Measurements from ENCODE around the gene LRRC28. TPM values are rescaled to one million over a fixed set of nuclear protein-coding genes. Genes with fewer than 3 reads are reported as not detected.
A peak's percentile ranks its signal among the peaks of the same experiment; 100 is the strongest.

LRRC28 gene
- total RNA-seq, 1 donor from 2014 or later = 26.9 TPM

GRCh38 chr15:99385865-99386264, 134.6 kb downstream of the LRRC28 start:
- Mint-ChIP-seq H3K27ac (no peak overlapping the region), H3K36me3 (peaks cover 20% of the 10 kb centered on the region), H3K4me3 (peak overlapping the region; percentile 2)

GRCh38 chr15:99386391-99386790, 135.1 kb downstream of the LRRC28 start:
- H3K36me3 Mint-ChIP-seq = peaks cover 20% of the 10 kb centered on the region
- H3K27me3 Mint-ChIP-seq = no peaks in the 10 kb centered on the region
- H3K27ac Mint-ChIP-seq = no peak overlapping the region
- no peak for DNase-seq (ENCODE audit: extremely low spot score, unreplicated experiment)
- H3K4me3 Mint-ChIP-seq = peak overlapping the region; percentile 2
- no peak for TF ChIP-seq CTCF (conservative IDR thresholded peaks at IDR 0.05)
- peaks cover 8% of the 10 kb centered on the region for H3K9me3 Mint-ChIP-seq
- peaks cover 15% of the 10 kb centered on the region for H3K4me1 Mint-ChIP-seq (ENCODE audit: unreplicated experiment)

More at GRCh38 chr15:99385865-99386264, 134.6 kb downstream of the LRRC28 start:
- DNase-seq (ENCODE audit: extremely low spot score, unreplicated experiment) = no peak
- Mint-ChIP-seq H3K4me1 (ENCODE audit: unreplicated experiment) (peaks cover 15% of the 10 kb centered on the region), H3K27me3 (no peaks in the 10 kb centered on the region), H3K9me3 (peaks cover 8% of the 10 kb centered on the region)
- TF ChIP-seq CTCF (conservative IDR thresholded peaks at IDR 0.05) = no peak

- H3K9me3 Mint-ChIP-seq = peaks cover 8% of the 10 kb centered on the region
- H3K36me3 Mint-ChIP-seq = peaks cover 20% of the 10 kb centered on the region
- no peak overlapping the region for H3K27ac Mint-ChIP-seq
- peaks cover 15% of the 10 kb centered on the region for H3K4me1 Mint-ChIP-seq (ENCODE audit: unreplicated experiment)
- DNase-seq (ENCODE audit: extremely low spot score, unreplicated experiment) = no peak
- no peaks in the 10 kb centered on the region for H3K27me3 Mint-ChIP-seq
- no peak for TF ChIP-seq CTCF (conservative IDR thresholded peaks at IDR 0.05)
- H3K4me3 Mint-ChIP-seq = peak overlapping the region; percentile 1
Observed at GRCh38 chr15:99387421-99388168, 136.3 kb downstream of the LRRC28 start.

GRCh38 chr15:99390667-99391066, 139.4 kb downstream of the LRRC28 start:
- DNase-seq (ENCODE audit: extremely low spot score, unreplicated experiment) = no peak
- Mint-ChIP-seq H3K4me3 (no peak overlapping the region), H3K4me1 (ENCODE audit: unreplicated experiment) (peaks cover 11% of the 10 kb centered on the region), H3K36me3 (peaks cover 10% of the 10 kb centered on the region), H3K27ac (no peak overlapping the region), H3K9me3 (peaks cover 4% of the 10 kb centered on the region), H3K27me3 (no peaks in the 10 kb centered on the region)
- no peak for TF ChIP-seq CTCF (conservative IDR thresholded peaks at IDR 0.05)

- Mint-ChIP-seq H3K27ac (no peak overlapping the region), H3K4me3 (no peak overlapping the region), H3K36me3 (no peaks in the 10 kb centered on the region), H3K9me3 (no peaks in the 10 kb centered on the region), H3K4me1 (ENCODE audit: unreplicated experiment) (no peaks in the 10 kb centered on the region), H3K27me3 (no peaks in the 10 kb centered on the region)
- no peak for DNase-seq (ENCODE audit: extremely low spot score, unreplicated experiment)
- TF ChIP-seq CTCF (conservative IDR thresholded peaks at IDR 0.05) = no peak
Observed at GRCh38 chr15:99393641-99394040, 142.4 kb downstream of the LRRC28 start.

Measured in type B pancreatic cell (in vitro differentiated cells).